Measurements from ENCODE around the gene PIAS1.
"Not testable (repeated sequence)": the region's sequence is repeated elsewhere in the genome, so short reads cannot be mapped to it uniquely, and the experiment has no call there.

The PIAS1 gene

DNA sequence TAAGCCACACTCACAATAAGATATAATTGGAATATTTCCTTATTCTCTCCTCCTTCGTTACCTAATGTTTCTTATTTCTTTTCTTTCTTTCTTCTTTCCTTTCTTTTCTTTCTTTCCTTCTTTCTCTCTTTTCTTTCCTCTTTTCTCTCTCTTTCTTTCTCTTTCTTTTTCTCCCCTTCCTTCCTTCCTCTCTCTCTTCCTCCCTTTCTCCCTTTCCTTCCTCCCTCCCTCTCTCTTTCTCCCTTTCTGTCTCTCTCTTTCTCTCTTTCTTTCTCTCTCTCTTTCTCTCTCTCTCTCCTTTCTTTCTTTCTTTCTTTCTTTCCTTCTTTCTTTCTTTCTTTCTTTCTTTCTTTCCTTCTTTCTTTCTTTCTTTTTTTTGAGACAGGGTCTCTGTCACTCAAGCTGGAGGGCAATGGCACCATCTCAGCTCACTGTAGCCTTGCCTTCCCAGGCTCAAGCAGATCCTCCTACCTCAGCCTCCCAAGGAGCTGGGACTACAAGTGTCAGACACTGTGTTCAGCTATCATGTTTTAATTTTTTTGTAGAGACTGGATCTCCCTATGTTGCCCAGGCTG lies 19.3 kb upstream of the PIAS1 start:
- DNase-seq: no peak

- DNase-seq: no peak
These were observed 15.9 kb upstream of the PIAS1 start for GRCh38 chr15:68038246-68038645.

GRCh38 chr15:68040144-68040543 lies 14.0 kb upstream of the PIAS1 start:
- no peak for DNase-seq

DNA sequence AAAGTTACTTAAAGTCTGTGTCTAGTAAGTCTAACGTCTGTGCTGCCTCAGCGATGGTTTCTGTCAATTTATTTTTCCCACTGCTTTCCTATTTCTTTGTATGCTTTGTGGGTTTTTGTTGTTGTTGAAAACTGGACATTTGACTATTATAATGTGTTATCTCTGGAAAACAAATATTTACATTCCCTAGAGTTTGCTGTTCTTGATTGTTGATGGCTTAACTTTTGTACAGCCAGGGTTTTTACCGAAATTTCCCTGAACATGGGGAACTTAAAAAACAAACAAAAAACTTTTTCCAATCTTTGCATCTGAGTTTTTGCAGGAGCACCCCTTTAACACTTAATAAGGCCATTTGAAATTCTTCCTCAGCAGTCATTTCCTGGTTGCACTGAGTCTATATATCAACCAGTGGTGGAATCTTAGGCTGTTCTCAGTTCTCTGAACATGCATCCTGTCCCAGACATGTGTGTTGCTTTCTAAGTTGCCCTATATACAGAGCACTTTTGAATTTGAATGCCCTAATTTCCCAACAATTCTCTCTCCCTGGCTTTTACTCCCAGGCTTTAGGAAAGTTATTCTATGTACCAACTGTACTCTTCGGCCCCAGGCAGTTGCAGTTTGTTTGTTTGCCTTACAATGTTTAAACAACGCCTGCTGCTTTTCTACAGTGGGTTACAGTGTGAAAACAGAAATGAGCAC lies 11.8 kb upstream of the PIAS1 start:
- DNase-seq: no peak

- no peak for DNase-seq
These were observed 11.3 kb upstream of the PIAS1 start for GRCh38 chr15:68042855-68043222.

- no peak for DNase-seq
These were observed 8.5 kb upstream of the PIAS1 start for GRCh38 chr15:68045289-68046265.

- DNase-seq: no peak
These were observed 6.3 kb upstream of the PIAS1 start for GRCh38 chr15:68047826-68048225.

GRCh38 chr15:68051109-68051508 lies 3.0 kb upstream of the PIAS1 start:
- no peak for DNase-seq

DNA sequence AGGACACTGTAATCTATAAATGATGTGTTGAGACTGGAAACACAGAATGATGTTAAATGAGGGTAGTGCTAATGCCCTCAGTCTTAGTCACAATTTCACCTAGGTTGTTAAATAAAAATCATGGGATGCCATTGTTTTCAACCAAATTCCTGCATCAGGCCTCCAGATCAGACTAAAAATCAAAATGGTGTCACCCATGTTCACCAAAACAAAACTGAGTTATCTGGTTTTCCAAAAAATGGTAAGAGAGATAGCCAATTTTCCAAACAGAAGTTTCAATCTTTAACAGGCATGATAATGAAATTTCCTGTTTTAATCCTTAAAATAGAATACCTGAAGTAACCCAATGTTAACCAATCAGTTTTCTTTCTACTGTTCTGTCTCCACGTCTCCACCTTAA lies 2.2 kb upstream of the PIAS1 start:
- DNase-seq: no peak

DNA sequence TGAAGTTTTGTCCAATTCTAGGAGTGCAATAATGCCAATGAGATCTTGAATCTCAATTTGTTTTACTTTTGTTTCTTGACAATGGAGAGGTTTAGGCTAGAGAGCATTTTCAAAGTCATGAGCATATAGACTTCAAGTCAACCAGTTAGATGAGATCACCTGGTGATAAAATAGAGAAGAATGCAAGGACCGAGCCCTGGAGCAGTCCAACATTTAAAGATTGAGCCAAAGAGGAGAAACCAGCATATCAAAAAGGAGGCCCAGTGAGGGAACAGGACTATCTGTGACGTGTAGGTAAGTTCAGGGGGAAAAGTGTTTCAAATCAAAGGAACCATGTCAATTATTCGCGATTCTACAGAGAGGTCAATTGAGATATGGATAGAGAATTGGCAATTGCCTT lies 1.7 kb upstream of the PIAS1 start:
- DNase-seq: no peak

GRCh38 chr15:68053001-68053400 lies 1.1 kb upstream of the PIAS1 start:
- no peak for DNase-seq

- no peak for DNase-seq
These were observed 611 bp downstream of the PIAS1 start for GRCh38 chr15:68054628-68055223.

DNA sequence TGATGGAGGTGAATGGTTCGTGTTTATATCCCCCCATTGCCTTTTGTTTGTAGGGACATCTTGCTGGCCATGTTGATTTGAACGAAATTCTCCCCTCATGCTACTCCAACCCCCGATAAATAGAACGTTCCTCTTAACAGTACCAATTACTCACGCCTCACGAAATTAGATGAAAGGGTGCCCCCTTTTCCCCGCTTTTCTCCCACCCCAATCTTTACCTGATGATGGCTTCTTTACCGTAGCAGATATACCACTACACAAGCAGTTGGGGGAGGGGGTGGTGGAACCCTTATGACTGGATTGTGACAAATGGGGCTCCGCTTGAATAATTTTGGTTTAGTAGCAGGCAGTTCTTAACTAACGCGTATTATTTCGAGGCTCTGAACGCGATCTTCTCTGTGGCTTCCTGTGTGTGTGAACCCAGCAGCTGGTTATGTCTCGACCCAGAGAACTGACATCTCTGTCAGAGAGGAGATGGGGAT lies 1.1 kb downstream of the PIAS1 start:
- DNase-seq: no peak

DNA sequence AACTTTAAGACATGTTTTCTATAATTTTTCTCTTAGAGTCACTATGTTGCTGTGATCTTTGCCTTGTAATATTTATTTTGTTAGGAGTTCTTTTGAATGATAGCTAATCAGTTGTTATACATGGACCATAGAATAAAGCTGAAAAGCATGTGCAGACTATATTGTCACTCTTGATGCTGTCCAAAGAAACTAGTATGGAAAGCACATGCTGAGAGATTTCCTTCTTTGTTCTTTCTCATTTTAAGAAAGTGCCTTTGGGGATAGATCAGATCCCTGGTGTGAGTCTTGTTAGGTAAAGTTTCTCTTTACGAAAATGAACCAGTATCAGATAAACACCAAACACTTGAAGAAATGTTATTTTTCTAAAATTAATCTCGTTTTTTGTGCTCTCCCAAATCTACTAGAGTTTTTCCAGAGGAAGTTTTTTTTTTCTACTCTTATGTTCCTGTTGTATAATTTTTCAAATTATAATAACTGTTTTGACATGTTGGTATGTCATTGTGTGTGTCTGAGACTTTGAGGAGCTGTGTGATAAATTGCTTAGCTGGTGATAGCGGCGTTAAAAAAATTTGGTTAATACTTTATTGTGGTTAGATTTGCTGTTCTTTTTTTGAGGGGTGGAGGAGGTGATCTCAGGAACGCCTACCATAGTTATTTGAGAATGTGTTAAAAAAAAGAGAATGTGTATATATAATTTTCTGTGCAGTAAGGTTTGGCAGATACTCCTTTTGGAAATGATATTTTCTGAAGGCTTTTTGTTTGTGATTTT lies 2.2 kb downstream of the PIAS1 start:
- DNase-seq: no peak

- DNase-seq: no peak
These were observed 2.9 kb downstream of the PIAS1 start for GRCh38 chr15:68057034-68057433.

DNA sequence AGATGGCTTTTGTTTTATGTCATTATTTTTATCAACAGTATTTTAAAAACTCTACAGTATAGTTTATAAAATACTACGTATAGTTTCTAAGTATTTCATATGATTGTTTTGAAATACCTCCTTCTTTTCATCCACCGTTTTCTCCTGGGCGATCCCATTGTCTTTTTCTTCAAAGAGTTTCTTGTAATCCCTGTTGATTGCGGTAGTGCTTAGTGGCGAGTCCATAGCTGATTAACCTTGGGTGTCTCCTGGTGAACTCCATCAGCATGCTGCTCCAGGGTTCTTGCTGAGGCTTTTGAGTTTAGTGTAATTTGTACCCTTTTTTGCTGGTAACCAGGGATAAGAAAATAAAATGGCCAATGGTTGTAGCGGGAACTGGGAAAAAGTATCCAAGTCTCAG lies 3.6 kb downstream of the PIAS1 start:
- DNase-seq: no peak

- not testable (repeated sequence) for DNase-seq
These were observed 4.9 kb downstream of the PIAS1 start for GRCh38 chr15:68058970-68059369.

- DNase-seq: no peak
These were observed 5.5 kb downstream of the PIAS1 start for GRCh38 chr15:68059630-68060029.

- no peak for DNase-seq
These were observed 7.1 kb downstream of the PIAS1 start for GRCh38 chr15:68061171-68061570.

DNA sequence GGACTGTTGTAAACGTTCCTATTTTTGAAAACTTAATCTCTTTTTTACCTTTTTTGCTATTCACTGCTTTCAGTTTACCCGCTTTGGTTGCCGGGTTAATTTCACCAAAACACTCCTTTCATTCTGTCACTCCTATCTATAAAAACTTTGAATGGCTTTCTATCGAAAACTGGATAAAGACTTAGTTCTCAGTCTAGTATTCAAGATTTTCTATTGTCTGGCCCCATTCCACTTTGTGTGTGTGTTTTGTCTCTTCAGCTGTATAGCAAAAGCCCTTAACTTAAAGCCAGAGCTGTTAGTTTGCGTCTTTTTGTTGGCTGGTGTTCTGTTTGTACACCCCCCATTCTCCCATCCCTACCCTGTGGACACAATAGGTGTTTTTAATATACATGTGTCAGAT lies 7.5 kb downstream of the PIAS1 start:
- DNase-seq: no peak

DNA sequence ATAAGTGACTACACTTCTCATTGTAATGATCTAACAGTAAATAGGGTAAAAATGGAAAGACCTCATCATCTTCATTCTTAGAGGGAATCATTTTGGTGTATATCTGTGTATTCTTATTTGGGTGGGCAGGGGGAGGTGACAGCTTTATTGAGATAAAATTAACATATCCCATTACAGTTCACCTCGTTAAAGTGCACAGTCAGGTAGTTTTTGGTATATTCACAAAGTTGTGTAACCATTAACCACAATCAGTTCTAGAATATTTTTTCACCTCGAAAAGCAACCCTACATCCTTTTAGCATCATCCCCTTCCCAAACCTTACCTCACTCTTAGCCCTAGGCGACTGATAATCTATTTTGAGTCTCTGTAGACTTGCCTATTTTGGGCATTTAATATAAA lies 8.1 kb downstream of the PIAS1 start:
- DNase-seq: no peak

- no peak for DNase-seq
These were observed 8.9 kb downstream of the PIAS1 start for GRCh38 chr15:68062946-68063465.

Data from DMS153 (cell line).